Mucosa of stomach (tissue), 1 donor: Measurements from ENCODE around the gene RAB28.
A peak's percentile ranks its signal among the peaks of the same experiment; 100 is the strongest.

Experiments used
- H3K27me3 ChIP-seq: one replicate; pipeline ENCODE4 v1.7.0; 2013; ENCODE audit warnings: mild to moderate bottlenecking, low read length; ENCODE audit not compliant: control insufficient read depth, insufficient read depth
- H3K36me3 ChIP-seq: one replicate; pipeline ENCODE4 v1.7.0; 2013; ENCODE audit warnings: low read length; ENCODE audit not compliant: control insufficient read depth, insufficient read depth
- H3K4me1 ChIP-seq: one replicate; pipeline ENCODE4 v1.7.0; 2013; ENCODE audit warnings: mild to moderate bottlenecking, low read length; ENCODE audit not compliant: control insufficient read depth, insufficient read depth
- H3K4me3 ChIP-seq: one replicate; pipeline ENCODE4 v1.7.0; 2013; ENCODE audit warnings: low read length
- H3K9ac ChIP-seq: one replicate; pipeline ENCODE4 v1.7.0; 2013; ENCODE audit warnings: mild to moderate bottlenecking, low read length, moderate library complexity
- H3K9me3 ChIP-seq: one replicate; pipeline ENCODE4 v1.7.0; 2013; ENCODE audit warnings: mild to moderate bottlenecking, low read length, moderate library complexity; ENCODE audit not compliant: control insufficient read depth
- donor health status: Pancreatic carcinoma.

The RAB28 gene

DNA sequence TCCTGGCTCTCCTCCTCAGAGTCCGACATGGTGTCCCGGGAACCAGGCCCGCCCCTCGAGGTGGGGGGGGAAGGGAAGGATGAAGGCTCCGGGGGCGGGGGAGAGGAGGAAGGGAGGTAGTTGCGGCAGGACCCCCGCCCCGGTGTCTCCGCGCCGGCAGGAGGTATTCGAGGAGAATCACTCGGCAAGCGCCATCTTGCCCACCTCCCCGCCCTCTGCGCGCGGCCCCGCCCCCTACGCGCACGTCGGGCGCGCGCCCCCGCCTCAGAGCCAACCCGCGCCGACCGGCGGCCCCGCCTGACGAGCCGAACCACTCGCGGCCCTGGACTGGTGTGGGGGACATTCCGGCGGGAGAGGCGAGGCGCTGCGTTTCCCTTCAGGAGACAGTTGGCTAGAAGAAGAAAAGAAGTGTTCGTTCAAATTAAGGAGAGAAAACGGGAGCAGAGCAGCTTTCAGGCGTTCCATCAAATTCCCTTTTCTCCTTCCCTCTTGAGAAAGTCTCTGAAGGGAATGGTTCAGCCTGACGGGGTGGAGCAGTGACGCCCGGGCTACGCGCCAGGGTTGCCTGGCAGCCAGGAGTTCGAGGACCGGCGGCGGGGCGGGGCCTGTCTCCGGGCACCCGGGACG, at the start of gene RAB28:
TSS of gene RAB28 (minus strand) at position 219 of the 627 bp plus-strand sequence.
- Histone ChIP-seq H3K4me3 (peak within 1 kb of the TSS; percentile 15), H3K27me3 (no peaks in the 10 kb centered on the region), H3K9me3 (no peaks in the 10 kb centered on the region), H3K36me3 (no peaks in the 10 kb centered on the region), H3K9ac (peak within 1 kb of the TSS; percentile 88), H3K4me1 (peaks cover 14% of the 10 kb centered on the region)

DNA sequence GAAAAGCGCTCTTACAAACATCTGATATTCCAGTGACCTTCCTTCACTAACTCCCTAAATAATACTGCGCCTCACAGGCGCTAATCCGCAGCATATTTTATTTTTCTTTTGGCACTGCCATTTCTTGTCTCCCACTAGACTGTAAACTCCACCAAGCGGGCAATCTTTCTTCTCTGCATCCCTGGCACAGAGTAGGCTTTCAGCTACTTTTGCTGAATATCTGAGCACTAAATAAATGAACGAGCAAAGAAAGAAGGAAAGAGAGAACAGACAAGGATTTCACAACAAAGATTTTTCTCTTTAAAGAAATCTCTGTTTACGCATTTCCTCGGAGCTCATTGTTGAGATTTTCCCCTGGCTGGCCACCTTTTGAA, 47.5 kb upstream of the RAB28 start:
- Histone ChIP-seq H3K27me3 (peaks cover 96% of the 10 kb centered on the region), H3K9ac (no peak overlapping the region)

DNA sequence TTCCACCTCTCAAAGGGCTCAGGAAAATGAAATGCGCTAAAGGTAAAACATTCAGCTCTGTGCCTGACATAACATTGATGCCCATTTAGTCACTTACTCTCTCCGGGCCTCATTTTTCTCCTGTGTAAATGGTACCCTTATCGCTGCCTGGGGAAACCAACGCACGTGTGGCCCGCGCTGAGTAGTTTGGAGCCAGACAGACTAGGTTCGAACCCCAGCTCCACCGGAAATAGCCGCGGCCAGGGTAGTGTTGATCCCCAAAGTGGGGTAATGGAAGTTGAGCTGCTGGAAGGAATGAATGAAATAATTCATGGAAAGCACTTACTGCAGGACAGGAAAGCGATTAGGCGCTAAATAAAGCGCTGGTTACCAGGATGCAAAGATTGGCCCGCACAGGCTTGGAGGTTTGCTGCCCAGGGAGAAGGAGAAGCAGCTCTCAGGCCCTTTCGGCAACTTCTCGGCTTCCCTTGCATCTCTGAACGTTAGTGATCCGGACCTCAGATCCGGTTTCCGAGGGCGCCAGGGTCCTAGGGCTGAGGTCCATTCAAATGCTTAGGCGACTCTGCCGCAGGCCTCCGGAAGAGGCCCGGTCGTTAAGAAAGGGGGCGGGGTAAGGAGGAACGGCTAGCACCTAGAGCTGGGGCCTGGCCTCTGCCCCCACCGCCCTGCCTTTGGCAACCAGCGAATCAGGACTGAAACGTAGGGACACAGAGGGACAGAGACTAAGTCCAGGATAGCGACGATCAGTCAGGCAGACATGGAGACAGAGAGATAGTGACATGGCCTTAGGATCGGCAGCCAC, 46.9 kb upstream of the RAB28 start:
- H3K9me3 ChIP-seq, result no peaks in the 10 kb centered on the region
- H3K4me3 ChIP-seq, result no peak overlapping the region
- no peaks in the 10 kb centered on the region for H3K36me3 ChIP-seq
- peaks cover 94% of the 10 kb centered on the region for H3K27me3 ChIP-seq
- H3K9ac ChIP-seq, result no peak overlapping the region
- H3K4me1 ChIP-seq, result peaks cover 3% of the 10 kb centered on the region

More for the DNA sequence above, 47.5 kb upstream of the RAB28 start:
- no peaks in the 10 kb centered on the region for H3K9me3 ChIP-seq
- H3K4me1 ChIP-seq, result peaks cover 3% of the 10 kb centered on the region
- H3K36me3 ChIP-seq, result no peaks in the 10 kb centered on the region
- H3K4me3 ChIP-seq, result no peak overlapping the region

DNA sequence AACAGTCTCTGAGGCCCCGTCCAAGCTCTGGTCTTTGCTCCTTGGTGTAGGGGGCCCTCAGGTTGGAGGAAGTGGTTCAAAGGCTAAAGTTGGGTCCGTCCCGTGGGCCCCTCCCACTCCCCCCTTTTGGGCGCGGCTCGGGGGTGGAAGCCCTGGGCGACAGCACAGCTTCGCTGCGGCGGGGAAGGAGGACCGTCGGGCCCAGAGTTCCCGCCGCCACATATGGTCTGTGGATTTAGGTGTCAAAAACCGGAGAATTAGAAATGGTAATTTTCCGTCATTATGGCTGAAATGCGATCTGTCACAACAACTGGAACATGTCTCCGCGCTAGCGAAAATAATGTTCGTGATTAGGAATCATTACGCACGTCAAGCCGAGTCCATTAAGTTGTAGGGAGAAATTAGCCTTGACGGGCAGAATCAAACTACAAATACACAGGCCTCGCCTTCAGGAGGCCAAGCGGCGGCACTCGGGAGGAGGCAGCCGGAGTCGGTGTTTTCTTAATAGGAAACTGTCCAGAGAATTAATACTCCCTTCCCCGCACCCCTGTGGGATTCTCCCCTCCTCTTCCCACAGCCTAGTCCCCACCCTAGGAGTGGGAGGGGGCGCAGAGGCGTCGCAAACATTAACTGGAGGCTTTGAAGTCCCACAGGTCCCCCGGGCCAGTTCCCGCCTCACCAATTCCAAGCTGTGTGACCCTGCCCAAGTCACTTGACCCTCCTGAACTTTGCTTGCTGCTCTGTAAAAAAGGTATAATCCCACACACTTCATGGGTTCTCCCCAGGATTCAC, 45.2 kb upstream of the RAB28 start:
- H3K9me3 ChIP-seq, result peaks cover 3% of the 10 kb centered on the region
- H3K9ac ChIP-seq, result no peak overlapping the region
- H3K36me3 ChIP-seq, result no peaks in the 10 kb centered on the region
- no peak overlapping the region for H3K4me3 ChIP-seq
- H3K4me1 ChIP-seq, result peaks cover 3% of the 10 kb centered on the region
- peaks cover 93% of the 10 kb centered on the region for H3K27me3 ChIP-seq

DNA sequence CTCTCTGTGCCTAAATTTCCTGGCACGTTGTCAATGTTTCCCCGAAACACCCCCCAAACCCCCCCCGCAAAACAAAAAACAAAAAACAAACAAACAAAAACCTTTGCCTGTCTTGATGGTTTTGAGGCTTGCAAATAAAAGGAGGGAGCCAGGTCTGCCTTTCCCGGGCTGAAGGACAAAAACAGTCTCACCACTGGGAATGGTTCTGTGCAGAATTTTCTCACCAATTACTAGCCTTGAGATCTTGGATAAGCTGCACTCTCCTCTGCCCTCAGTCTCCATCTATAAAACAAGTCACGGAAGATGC, 44.6 kb upstream of the RAB28 start:
- H3K9me3 ChIP-seq, result peaks cover 9% of the 10 kb centered on the region
- no peaks in the 10 kb centered on the region for H3K36me3 ChIP-seq
- no peak overlapping the region for H3K9ac ChIP-seq
- peaks cover 93% of the 10 kb centered on the region for H3K27me3 ChIP-seq
- peaks cover 3% of the 10 kb centered on the region for H3K4me1 ChIP-seq
- H3K4me3 ChIP-seq, result no peak overlapping the region

DNA sequence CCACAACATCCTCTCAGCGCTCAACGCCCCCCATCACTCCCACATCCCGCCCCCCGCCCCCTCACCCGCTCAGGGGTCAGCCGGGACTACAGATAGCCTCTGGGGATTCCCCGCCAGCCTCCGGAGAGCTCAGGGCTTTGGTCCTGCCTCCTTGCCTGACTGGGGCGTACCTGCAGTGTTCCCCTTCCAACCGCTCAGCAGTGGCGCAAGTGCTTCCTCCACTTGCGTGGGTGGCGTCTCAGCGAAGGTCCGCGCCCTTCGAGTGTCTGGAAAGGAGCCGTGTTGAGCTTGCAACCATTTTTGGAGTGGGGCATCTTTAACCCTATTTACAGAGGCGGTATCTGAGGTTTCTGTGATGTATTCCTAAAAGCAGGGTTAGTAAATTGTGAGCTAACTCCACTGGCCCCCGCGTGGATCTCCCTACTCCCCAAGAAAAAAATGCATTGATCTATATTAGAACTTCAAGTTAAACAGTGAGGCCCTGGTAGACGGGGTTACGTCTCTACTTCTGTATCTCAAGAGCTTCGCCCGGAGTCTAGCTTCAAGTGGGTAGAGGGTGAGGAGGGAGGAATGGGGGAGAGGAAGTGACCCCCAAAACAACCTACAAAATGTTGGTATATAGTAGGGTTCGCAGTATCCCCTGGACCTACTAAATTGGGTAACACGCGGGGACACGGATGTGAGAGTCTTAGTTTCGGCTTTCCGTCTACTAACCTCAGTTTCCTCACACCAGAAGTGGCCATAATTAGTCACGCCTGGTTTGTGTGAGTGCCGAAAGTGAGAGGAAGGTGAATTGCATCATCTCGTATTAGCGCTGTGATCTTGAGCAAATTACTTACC, 44.1 kb upstream of the RAB28 start:
- Histone ChIP-seq H3K4me1 (peaks cover 3% of the 10 kb centered on the region), H3K9me3 (peaks cover 9% of the 10 kb centered on the region), H3K9ac (no peak overlapping the region), H3K27me3 (peaks cover 93% of the 10 kb centered on the region), H3K4me3 (no peak overlapping the region), H3K36me3 (no peaks in the 10 kb centered on the region)

DNA sequence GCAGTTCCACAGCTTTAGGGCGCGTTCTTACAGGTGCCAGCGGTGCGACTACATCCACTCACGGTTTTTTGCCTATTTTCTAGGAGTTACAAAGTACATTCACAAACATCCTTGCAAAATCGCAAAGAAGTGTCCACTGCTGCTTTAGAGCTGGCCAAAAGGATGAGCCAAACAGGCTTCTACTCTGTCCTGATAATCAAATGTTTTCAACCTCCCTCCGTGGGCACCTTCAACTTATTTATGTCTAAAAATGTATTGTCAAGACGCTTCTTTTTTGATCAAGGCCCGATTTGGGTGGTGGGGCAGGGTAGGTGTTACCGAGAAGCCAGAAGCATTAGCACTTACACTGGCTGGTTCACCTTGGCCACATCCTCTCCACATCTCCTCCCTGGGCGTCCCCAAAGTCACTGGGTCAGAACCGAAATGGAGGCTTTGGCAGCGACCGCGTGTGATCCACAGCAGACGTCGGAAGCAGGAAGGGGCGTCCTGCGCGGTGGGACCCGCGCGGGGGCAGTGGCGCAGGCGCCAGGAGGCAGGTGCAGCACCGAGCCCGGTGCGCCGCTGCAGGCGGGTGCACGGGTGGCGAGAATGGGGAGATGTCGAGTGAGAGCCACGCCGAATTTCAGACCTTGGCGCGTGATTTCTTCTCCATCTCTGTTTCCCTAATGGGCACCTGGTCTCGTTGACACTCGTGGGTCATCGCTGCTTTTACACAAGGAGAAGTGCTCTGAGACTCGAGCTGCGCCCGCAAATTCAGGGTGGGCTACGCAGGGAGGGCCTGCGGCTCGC, 43.2 kb upstream of the RAB28 start:
- Histone ChIP-seq H3K36me3 (no peaks in the 10 kb centered on the region), H3K9me3 (peaks cover 9% of the 10 kb centered on the region), H3K9ac (no peak overlapping the region), H3K27me3 (peaks cover 93% of the 10 kb centered on the region), H3K4me3 (no peak overlapping the region), H3K4me1 (peaks cover 3% of the 10 kb centered on the region)

DNA sequence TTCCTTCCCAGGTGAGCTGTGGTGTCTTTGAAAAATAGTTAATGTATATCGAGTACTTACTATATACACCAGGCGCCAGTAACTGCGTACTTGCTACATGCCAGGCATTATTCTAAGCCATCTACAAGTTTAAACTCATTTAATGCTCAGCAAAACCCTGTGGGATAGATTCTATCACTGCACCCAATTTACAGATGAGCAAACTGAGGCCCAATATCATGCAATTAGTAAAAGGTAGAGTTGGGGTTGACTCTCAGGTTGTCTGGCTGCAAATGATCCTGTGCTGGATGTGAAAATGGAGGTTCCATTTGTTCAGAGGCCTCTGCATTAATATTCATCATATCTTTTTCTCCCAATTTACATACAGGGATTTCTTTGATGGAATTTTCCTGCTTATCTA, 42.5 kb upstream of the RAB28 start:
- Histone ChIP-seq H3K4me1 (peaks cover 3% of the 10 kb centered on the region), H3K4me3 (no peak overlapping the region), H3K9ac (no peak overlapping the region), H3K36me3 (no peaks in the 10 kb centered on the region), H3K9me3 (peaks cover 9% of the 10 kb centered on the region), H3K27me3 (peaks cover 94% of the 10 kb centered on the region)

DNA sequence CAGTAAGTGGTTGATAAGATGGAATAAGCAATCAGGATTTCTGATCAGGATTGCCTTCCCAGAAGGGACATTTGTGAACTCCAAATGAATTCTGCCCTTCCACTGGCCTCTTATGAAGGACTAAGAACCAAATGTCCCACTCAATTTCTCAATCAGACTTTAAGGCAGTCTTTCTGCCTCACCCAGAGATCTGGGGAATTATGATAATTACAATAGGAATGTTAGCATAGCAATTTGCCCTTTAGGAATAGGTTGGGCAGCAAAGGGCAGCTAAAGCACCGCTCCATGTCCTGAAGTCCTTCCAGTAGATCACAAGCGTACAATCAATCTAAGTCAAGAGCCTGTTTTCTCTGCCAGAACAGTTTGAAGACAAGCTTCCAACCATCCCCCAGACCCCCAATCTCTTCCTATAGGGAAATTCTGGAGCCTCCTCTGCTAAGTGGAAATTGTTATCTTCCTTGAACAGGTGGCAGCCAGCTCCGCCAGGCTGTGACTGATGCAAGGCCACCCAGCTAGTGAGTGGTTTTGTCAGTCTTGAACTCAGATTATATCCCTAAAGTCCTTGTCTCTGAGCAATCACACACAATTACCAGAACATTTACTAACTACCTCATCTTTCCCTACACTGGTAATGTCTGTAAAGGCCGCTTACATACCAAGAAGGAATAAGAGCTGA, 41.6 kb upstream of the RAB28 start:
- Histone ChIP-seq H3K9me3 (peaks cover 9% of the 10 kb centered on the region), H3K9ac (no peak overlapping the region), H3K4me3 (no peak overlapping the region), H3K36me3 (no peaks in the 10 kb centered on the region), H3K27me3 (peaks cover 92% of the 10 kb centered on the region), H3K4me1 (peaks cover 3% of the 10 kb centered on the region)

DNA sequence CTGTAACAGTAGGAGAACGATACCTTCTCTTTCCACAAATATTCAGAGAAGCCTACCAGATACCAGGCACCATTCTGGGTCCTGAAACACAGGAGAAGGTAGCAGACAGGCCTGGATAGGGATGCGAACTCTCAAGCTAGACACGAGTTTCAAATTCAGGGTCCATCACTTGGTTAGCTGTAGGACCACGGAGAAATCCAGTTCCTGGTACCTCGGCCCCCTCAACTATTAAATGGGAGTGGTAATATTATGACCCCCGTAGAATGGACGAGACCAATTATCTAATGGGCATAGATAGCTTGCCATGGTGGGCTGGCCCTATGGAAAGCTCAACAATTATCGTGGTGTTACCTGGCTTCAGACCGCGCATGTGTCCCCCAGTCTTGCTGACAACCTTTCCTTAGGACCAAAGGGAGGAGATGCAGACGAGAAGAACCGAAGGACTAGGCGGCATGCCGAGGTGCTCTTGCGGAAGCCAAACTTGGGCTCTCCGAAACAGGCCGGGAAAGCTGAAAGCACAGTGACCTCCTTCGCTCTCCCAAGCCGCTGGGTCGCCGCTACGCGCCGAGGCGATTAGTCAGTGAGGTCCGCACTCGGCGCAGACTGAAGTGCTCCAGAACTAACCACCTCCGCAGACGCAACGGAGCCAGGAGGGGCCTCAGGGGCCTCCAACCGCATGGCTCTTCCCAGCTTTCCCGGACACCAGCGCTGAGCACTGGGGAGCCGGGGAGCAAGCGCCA, 40.5 kb upstream of the RAB28 start:
- peaks cover 85% of the 10 kb centered on the region for H3K27me3 ChIP-seq
- peaks cover 9% of the 10 kb centered on the region for H3K9me3 ChIP-seq
- no peaks in the 10 kb centered on the region for H3K36me3 ChIP-seq
- peaks cover 3% of the 10 kb centered on the region for H3K4me1 ChIP-seq
- no peak overlapping the region for H3K9ac ChIP-seq
- H3K4me3 ChIP-seq, result no peak overlapping the region
